Liver (tissue), 9 donors: ENCODE measurements around the gene NQO2. TPM values are rescaled to one million over a fixed set of nuclear protein-coding genes. Genes with fewer than 3 reads are reported as not detected.

ENCODE experiments used
- DNase-seq: peaks from one replicate; pipeline ENCODE4 v3.0.0-alpha.2; 2017; ENCODE audit warnings: low spot score
- H3K27ac ChIP-seq, 2 donors: one replicate each; pipeline ENCODE4 v1.7.0; 2013; ENCODE audit warnings: inconsistent platforms in 2 of 2, low read length in 2 of 2, control low read depth in 1 of 2, low read depth in 1 of 2, mild to moderate bottlenecking in 1 of 2
- H3K27me3 ChIP-seq, 4 donors: one replicate each; pipeline versions ENCODE4 v1.6.1 to v1.7.0; 2013; ENCODE audit warnings: low read length in 3 of 4, inconsistent platforms in 1 of 4, mild to moderate bottlenecking in 1 of 4, moderate library complexity in 1 of 4; ENCODE audit not compliant: control insufficient read depth in 4 of 4, insufficient read depth in 4 of 4
- H3K36me3 ChIP-seq, 4 donors: one replicate each; pipeline versions ENCODE4 v1.6.1 to v1.7.0; 2013; ENCODE audit warnings: low read length in 3 of 4, mild to moderate bottlenecking in 3 of 4, low read depth in 1 of 4, moderate library complexity in 1 of 4; ENCODE audit not compliant: control insufficient read depth in 4 of 4, insufficient read depth in 3 of 4
- H3K4me1 ChIP-seq, 4 donors: one replicate each; pipeline versions ENCODE4 v1.6.1 to v1.7.0; 2013; ENCODE audit warnings: low read length in 3 of 4, mild to moderate bottlenecking in 3 of 4, moderate library complexity in 1 of 4; ENCODE audit not compliant: control insufficient read depth in 4 of 4, insufficient read depth in 4 of 4
- H3K4me3 ChIP-seq, 3 donors: one replicate each; pipeline versions ENCODE4 v1.6.1 to v1.7.0; 2013; ENCODE audit warnings: low read length in 3 of 3, control low read depth in 1 of 3, low read depth in 1 of 3, mild to moderate bottlenecking in 1 of 3
- H3K9ac ChIP-seq, 2 donors: one replicate each; pipeline ENCODE4 v1.7.0; 2013; ENCODE audit warnings: low read length in 2 of 2, mild to moderate bottlenecking in 2 of 2, moderate library complexity in 2 of 2, control low read depth in 1 of 2, low read depth in 1 of 2
- H3K9me3 ChIP-seq, 4 donors: one replicate each; pipeline versions ENCODE4 v1.6.1 to v1.7.0; 2013; ENCODE audit warnings: low read length in 3 of 4; ENCODE audit not compliant: control insufficient read depth in 4 of 4
- EGR1 ChIP-seq, 2 donors: IDR thresholded peaks; 2 replicates each; pipeline ENCODE4 v1.6.1; 2016 to 2018; ENCODE audit warnings: antibody characterized with exemption in 2 of 2, low read depth in 2 of 2
- FOXA1 ChIP-seq: IDR thresholded peaks from 2 replicates; pipeline ENCODE4 v1.6.1; 2016; ENCODE audit warnings: antibody characterized with exemption
- FOXA2 ChIP-seq: IDR thresholded peaks from 2 replicates; pipeline ENCODE4 v1.6.1; 2016; ENCODE audit warnings: antibody characterized with exemption
- GABPA ChIP-seq, 2 donors: IDR thresholded peaks in 1 of 2; conservative IDR thresholded peaks in 1 of 2; 2 replicates each; pipeline ENCODE4 v1.6.1; 2016; ENCODE audit warnings: antibody characterized with exemption in 2 of 2, mild to moderate bottlenecking in 1 of 2, moderate library complexity in 1 of 2
- HNF4A ChIP-seq, 2 donors: conservative IDR thresholded peaks; 2 replicates each; pipeline ENCODE4 v1.6.1; 2016; ENCODE audit warnings: antibody characterized with exemption in 2 of 2, mild to moderate bottlenecking in 2 of 2
- HNF4G ChIP-seq: IDR thresholded peaks from 2 replicates; pipeline ENCODE4 v1.6.1; 2016; ENCODE audit warnings: antibody characterized with exemption
- JUND ChIP-seq, 2 donors: IDR thresholded peaks; 2 replicates each; pipeline ENCODE4 v1.6.1; 2016; ENCODE audit warnings: antibody characterized with exemption in 2 of 2
- NR2F2 ChIP-seq: IDR thresholded peaks from 2 replicates; pipeline ENCODE4 v1.6.1; 2016; ENCODE audit warnings: antibody characterized with exemption
- RAD21 ChIP-seq, 2 donors: IDR thresholded peaks; 2 replicates each; pipeline ENCODE4 v1.6.1; 2016; ENCODE audit warnings: antibody characterized with exemption in 2 of 2, mild to moderate bottlenecking in 2 of 2
- RXRA ChIP-seq, 2 donors: IDR thresholded peaks; 2 replicates each; pipeline ENCODE4 v1.6.1; 2017 to 2018; ENCODE audit warnings: antibody characterized with exemption in 2 of 2, mild to moderate bottlenecking in 1 of 2
- SP1 ChIP-seq: IDR thresholded peaks from 2 replicates; pipeline ENCODE4 v1.6.1; 2018; ENCODE audit warnings: antibody characterized with exemption, mild to moderate bottlenecking
- TAF1 ChIP-seq: conservative IDR thresholded peaks from 2 replicates; pipeline ENCODE4 v1.6.1; 2016; ENCODE audit warnings: antibody characterized with exemption, mild to moderate bottlenecking
- YY1 ChIP-seq: IDR thresholded peaks from 2 replicates; pipeline ENCODE4 v1.6.1; 2016; ENCODE audit warnings: antibody characterized with exemption, mild to moderate bottlenecking
- WGBS: extraction: QIAGEN DNeasy Blood & Tissue Kit; methylation state at CpG from one replicate; pipeline ENCODE4 v1.1.7; 2013; 5-methylcytosine and 5-hydroxymethylcytosine counted together
- polyA plus RNA-seq, 2 donors: library from polyadenylated mRNA; stranded (reverse) in 1 of 2; unstranded in 1 of 2; fragments of 200-250 nt in 1 of 2; fragments of >200 nt in 1 of 2; fragmentation: Nextera tagmentation in 1 of 2; extraction: Ambion mirVana in 1 of 2; gene quantifications; one replicate each; pipeline versions ENCODE4 v1.2.1 to v1.2.3, GENCODE V29; 2013 to 2015
- total RNA-seq, 2 donors: library from RNA; depleted of rRNA; stranded (reverse); fragments of >200 nt; gene quantifications; one replicate each; pipeline ENCODE4 v1.2.3, GENCODE V29; 2014
- TF ChIP-seq, protein P1 (sequence below): IDR thresholded peaks from 2 replicates; pipeline ENCODE4 v1.6.1; 2016; ENCODE audit warnings: antibody characterized with exemption
- TF ChIP-seq, protein P2 (sequence below): fragments of 150-350 bp; IDR thresholded peaks from 2 replicates; pipeline ENCODE4 v1.5.1; 2017; ENCODE audit warnings: improper control_type of control experiment, low read depth, low read length; ENCODE audit not compliant: missing input control
- TF ChIP-seq, protein P3 (sequence below): IDR thresholded peaks from 2 replicates; pipeline ENCODE4 v1.6.1; 2016; ENCODE audit warnings: antibody characterized with exemption
- TF ChIP-seq, protein P4 (sequence below): IDR thresholded peaks from 2 replicates; pipeline ENCODE4 v1.6.1; 2016; ENCODE audit warnings: antibody characterized with exemption
- TF ChIP-seq, protein P5 (sequence below): IDR thresholded peaks from 2 replicates; pipeline ENCODE4 v1.6.1; 2016; ENCODE audit warnings: antibody characterized with exemption, mild to moderate bottlenecking
- donor health status: healthy.
- donor health status: healthy.
- donor health status: healthy.
- donor health status: healthy.
- donor health status: healthy.

Gene NQO2
- total and polyA plus RNA-seq, 4 donors = 11.5 to 127 (median 92.7) TPM

DNA sequence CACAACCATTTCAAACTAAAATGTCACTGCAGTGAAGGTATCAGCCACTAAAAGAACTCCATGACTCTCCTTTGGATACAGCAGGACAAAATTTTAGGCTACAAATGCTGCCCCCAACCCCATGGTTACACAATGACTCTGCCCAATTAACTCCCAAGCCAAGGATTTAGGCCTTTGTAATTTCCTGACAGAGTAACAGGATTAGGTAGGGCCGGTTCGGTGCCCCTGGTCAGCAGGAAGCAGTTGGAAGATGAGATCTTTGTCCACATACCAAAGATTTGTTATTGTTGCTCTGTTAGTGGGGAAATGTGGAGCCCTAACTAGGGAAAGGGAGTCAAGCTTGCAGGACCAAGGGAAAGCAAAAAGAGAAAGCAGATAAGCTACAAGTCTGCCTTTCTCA is 41.9 kb downstream of the NQO2 start:
- no peak overlapping the region for H3K27ac ChIP-seq
- no peaks in the 10 kb centered on the region for H3K27me3 ChIP-seq
- no peaks in the 10 kb centered on the region for H3K9me3 ChIP-seq
- H3K4me1 ChIP-seq = no peaks in the 10 kb centered on the region
- TF ChIP-seq GABPA (IDR thresholded peaks at IDR 0.05 in 1 of 2, conservative IDR thresholded peaks at IDR 0.05 in 1 of 2) (no peak), FOXA2 (no peak), NR2F2 (no peak), JUND (IDR thresholded peaks at IDR 0.05) (no peak), RAD21 (IDR thresholded peaks at IDR 0.05) (no peak), TAF1 (no peak), SP1 (no peak), HNF4G (no peak), EGR1 (IDR thresholded peaks at IDR 0.05; ENCODE audit: low read depth in 2 of 2) (no peak), YY1 (no peak), RXRA (IDR thresholded peaks at IDR 0.05) (no peak), FOXA1 (no peak)
- TF ChIP-seq, protein P1, sequence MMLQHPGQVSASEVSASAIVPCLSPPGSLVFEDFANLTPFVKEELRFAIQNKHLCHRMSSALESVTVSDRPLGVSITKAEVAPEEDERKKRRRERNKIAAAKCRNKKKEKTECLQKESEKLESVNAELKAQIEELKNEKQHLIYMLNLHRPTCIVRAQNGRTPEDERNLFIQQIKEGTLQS = no peak
- TF ChIP-seq, protein P2, sequence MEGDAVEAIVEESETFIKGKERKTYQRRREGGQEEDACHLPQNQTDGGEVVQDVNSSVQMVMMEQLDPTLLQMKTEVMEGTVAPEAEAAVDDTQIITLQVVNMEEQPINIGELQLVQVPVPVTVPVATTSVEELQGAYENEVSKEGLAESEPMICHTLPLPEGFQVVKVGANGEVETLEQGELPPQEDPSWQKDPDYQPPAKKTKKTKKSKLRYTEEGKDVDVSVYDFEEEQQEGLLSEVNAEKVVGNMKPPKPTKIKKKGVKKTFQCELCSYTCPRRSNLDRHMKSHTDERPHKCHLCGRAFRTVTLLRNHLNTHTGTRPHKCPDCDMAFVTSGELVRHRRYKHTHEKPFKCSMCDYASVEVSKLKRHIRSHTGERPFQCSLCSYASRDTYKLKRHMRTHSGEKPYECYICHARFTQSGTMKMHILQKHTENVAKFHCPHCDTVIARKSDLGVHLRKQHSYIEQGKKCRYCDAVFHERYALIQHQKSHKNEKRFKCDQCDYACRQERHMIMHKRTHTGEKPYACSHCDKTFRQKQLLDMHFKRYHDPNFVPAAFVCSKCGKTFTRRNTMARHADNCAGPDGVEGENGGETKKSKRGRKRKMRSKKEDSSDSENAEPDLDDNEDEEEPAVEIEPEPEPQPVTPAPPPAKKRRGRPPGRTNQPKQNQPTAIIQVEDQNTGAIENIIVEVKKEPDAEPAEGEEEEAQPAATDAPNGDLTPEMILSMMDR = no peak
- TF ChIP-seq, protein P3, sequence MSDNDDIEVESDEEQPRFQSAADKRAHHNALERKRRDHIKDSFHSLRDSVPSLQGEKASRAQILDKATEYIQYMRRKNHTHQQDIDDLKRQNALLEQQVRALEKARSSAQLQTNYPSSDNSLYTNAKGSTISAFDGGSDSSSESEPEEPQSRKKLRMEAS = no peak
- TF ChIP-seq, protein P4, sequence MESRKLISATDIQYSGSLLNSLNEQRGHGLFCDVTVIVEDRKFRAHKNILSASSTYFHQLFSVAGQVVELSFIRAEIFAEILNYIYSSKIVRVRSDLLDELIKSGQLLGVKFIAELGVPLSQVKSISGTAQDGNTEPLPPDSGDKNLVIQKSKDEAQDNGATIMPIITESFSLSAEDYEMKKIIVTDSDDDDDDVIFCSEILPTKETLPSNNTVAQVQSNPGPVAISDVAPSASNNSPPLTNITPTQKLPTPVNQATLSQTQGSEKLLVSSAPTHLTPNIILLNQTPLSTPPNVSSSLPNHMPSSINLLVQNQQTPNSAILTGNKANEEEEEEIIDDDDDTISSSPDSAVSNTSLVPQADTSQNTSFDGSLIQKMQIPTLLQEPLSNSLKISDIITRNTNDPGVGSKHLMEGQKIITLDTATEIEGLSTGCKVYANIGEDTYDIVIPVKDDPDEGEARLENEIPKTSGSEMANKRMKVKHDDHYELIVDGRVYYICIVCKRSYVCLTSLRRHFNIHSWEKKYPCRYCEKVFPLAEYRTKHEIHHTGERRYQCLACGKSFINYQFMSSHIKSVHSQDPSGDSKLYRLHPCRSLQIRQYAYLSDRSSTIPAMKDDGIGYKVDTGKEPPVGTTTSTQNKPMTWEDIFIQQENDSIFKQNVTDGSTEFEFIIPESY = no peak
- TF ChIP-seq, protein P5, sequence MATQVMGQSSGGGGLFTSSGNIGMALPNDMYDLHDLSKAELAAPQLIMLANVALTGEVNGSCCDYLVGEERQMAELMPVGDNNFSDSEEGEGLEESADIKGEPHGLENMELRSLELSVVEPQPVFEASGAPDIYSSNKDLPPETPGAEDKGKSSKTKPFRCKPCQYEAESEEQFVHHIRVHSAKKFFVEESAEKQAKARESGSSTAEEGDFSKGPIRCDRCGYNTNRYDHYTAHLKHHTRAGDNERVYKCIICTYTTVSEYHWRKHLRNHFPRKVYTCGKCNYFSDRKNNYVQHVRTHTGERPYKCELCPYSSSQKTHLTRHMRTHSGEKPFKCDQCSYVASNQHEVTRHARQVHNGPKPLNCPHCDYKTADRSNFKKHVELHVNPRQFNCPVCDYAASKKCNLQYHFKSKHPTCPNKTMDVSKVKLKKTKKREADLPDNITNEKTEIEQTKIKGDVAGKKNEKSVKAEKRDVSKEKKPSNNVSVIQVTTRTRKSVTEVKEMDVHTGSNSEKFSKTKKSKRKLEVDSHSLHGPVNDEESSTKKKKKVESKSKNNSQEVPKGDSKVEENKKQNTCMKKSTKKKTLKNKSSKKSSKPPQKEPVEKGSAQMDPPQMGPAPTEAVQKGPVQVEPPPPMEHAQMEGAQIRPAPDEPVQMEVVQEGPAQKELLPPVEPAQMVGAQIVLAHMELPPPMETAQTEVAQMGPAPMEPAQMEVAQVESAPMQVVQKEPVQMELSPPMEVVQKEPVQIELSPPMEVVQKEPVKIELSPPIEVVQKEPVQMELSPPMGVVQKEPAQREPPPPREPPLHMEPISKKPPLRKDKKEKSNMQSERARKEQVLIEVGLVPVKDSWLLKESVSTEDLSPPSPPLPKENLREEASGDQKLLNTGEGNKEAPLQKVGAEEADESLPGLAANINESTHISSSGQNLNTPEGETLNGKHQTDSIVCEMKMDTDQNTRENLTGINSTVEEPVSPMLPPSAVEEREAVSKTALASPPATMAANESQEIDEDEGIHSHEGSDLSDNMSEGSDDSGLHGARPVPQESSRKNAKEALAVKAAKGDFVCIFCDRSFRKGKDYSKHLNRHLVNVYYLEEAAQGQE = no peak
- H3K9ac ChIP-seq = no peak overlapping the region
- no peak for DNase-seq
- H3K36me3 ChIP-seq = no peaks in the 10 kb centered on the region
- 80% methylated on average over 2 of the region's 2 CpGs for WGBS
- H3K4me3 ChIP-seq = no peak overlapping the region

DNA sequence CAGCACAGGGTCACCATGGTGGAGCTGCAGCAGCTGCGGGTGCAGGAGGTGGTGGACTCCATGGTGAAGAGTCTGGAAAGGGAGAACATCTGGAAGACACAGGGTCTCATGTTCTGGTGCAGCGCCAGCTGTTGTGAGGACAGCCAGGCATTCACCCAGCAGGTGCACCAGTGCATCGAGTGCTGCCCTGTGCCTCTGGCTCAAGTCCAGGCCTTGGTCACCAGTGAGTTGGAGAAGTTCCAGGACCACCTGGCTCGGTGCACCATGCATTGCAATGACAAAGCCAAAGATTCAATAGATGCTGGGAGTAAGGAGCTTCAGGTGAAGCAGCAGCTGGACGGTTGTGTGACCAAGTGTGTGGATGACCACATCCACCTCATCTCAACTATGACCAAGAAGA is 45.7 kb downstream of the NQO2 start:
- H3K9ac ChIP-seq = no peak overlapping the region
- H3K4me1 ChIP-seq = no peaks in the 10 kb centered on the region
- no peaks in the 10 kb centered on the region for H3K27me3 ChIP-seq
- 71% methylated on average over 5 of the region's 5 CpGs for WGBS
- H3K27ac ChIP-seq = no peak overlapping the region
- H3K9me3 ChIP-seq = no peaks in the 10 kb centered on the region
- no peaks in the 10 kb centered on the region for H3K36me3 ChIP-seq
- H3K4me3 ChIP-seq = no peak overlapping the region
- DNase-seq = no peak
- no peak for TF ChIP-seq SP1
- TF ChIP-seq, protein P3 = no peak
- no peak for TF ChIP-seq RAD21 (IDR thresholded peaks at IDR 0.05)
- TF ChIP-seq YY1 = no peak
- no peak for TF ChIP-seq RXRA (IDR thresholded peaks at IDR 0.05)
- no peak for TF ChIP-seq EGR1 (IDR thresholded peaks at IDR 0.05; ENCODE audit: low read depth in 2 of 2)
- TF ChIP-seq, protein P5 = no peak
- TF ChIP-seq HNF4A (conservative IDR thresholded peaks at IDR 0.05) = no peak
- TF ChIP-seq, protein P2 = no peak
- TF ChIP-seq FOXA2 = no peak
- no peak for TF ChIP-seq HNF4G
